Measurements from ENCODE around the gene CDK18. TPM values are rescaled to one million over a fixed set of nuclear protein-coding genes. Genes with fewer than 3 reads are reported as not detected.

The CDK18 gene
- polyA plus RNA-seq, 6 donors from 2014 or later, result 0.40 to 1.4 (median 0.50) TPM; not detected in 2

GRCh38 chr1:205580140-205580922 is 75.9 kb downstream of the CDK18 start:
- no peak overlapping the region for H3K4me3 Mint-ChIP-seq
- peaks cover 4 to 39% (median 15%) of the 10 kb centered on the region in 3 donors for H3K27me3 Mint-ChIP-seq

DNA sequence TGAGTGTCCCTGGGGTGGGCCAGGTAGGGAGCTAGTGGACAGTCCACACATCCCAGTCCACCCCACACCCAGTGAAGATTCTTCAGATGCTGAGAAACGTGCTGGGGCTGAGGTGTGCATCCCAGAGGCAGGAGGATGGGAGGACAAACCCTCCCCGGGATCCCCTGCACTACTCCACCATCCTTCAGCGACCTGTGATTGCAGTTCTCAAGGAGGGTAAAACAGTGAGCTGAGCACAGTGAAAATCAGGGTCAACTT is 76.4 kb downstream of the CDK18 start:
- no peaks in the 10 kb centered on the region for H3K9me3 Mint-ChIP-seq
- ATAC-seq (ENCODE audit: low read depth in 2 of 2), result no peak
- peaks cover 4 to 39% (median 15%) of the 10 kb centered on the region in 3 donors for H3K27me3 Mint-ChIP-seq
- H3K4me1 Mint-ChIP-seq, result peaks cover 11 to 37% (median 23%) of the 10 kb centered on the region in 3 donors
- H3K36me3 Mint-ChIP-seq, result no peaks in the 10 kb centered on the region
- no peak overlapping the region for H3K4me3 Mint-ChIP-seq
- DNase-seq, result no peak
- peak overlapping the region in 1 of 6 donors; percentile 15 for H3K27ac Mint-ChIP-seq

More at GRCh38 chr1:205580140-205580922, 75.9 kb downstream of the CDK18 start:
- DNase-seq (no peak), ATAC-seq (ENCODE audit: low read depth in 2 of 2) (no peak)
- peaks cover 11 to 32% (median 20%) of the 10 kb centered on the region in 3 donors for H3K4me1 Mint-ChIP-seq
- peak overlapping the region in 1 of 6 donors; percentile 59 for H3K27ac Mint-ChIP-seq
- H3K36me3 Mint-ChIP-seq, result no peaks in the 10 kb centered on the region
- no peaks in the 10 kb centered on the region for H3K9me3 Mint-ChIP-seq

GRCh38 chr1:205581321-205581980 is 77.0 kb downstream of the CDK18 start:
- peak overlapping the region in 1 of 8 donors; percentile 22 for H3K4me3 Mint-ChIP-seq
- no peak for DNase-seq
- H3K36me3 Mint-ChIP-seq, result no peaks in the 10 kb centered on the region
- peaks cover 4 to 39% (median 15%) of the 10 kb centered on the region in 3 donors for H3K27me3 Mint-ChIP-seq
- no peaks in the 10 kb centered on the region for H3K9me3 Mint-ChIP-seq
- ATAC-seq (ENCODE audit: low read depth in 2 of 2), result no peak
- H3K27ac Mint-ChIP-seq, result peak overlapping the region in 1 of 6 donors; percentile 43
- peaks cover 15 to 40% (median 23%) of the 10 kb centered on the region in 3 donors for H3K4me1 Mint-ChIP-seq

- peaks cover 4 to 35% (median 9%) of the 10 kb centered on the region in 3 donors for H3K27me3 Mint-ChIP-seq
- DNase-seq (no peak), ATAC-seq (ENCODE audit: low read depth in 2 of 2) (no peak)
- H3K4me3 Mint-ChIP-seq, result peak overlapping the region in 4 of 8 donors; percentile 22 to 78 (median 48)
- H3K36me3 Mint-ChIP-seq, result no peaks in the 10 kb centered on the region
- no peaks in the 10 kb centered on the region for H3K9me3 Mint-ChIP-seq
- peak overlapping the region in 4 of 6 donors; percentile 27 to 75 (median 47) for H3K27ac Mint-ChIP-seq
- peaks cover 15 to 40% (median 23%) of the 10 kb centered on the region in 3 donors for H3K4me1 Mint-ChIP-seq
Measured at GRCh38 chr1:205582046-205582445, 77.6 kb downstream of the CDK18 start.

Other genes starting within 250 kb of the CDK18 start
- 100 to 1,000 TPM; 103 to 166 (median 113) TPM for gene NUAK2, start 182.9 kb upstream of the CDK18 start, polyA plus RNA-seq (ENCODE audit: low read depth in 6 of 6)
- 1 to 10 TPM in 1 of 6 donors, under 1 TPM in 4, not detected in 1; 0.26 to 1.3 (median 0.77) TPM for gene KLHDC8A, start 147.7 kb upstream of the CDK18 start, polyA plus RNA-seq (ENCODE audit: low read depth in 6 of 6)
- gene LEMD1, start 82.6 kb upstream of the CDK18 start, polyA plus RNA-seq (ENCODE audit: low read depth in 6 of 6), result not detected
- not detected for gene BLACAT1, start 48.6 kb upstream of the CDK18 start, polyA plus RNA-seq (ENCODE audit: low read depth in 6 of 6)
- gene ELK4, start 127.3 kb downstream of the CDK18 start, polyA plus RNA-seq (ENCODE audit: low read depth in 6 of 6), result 10 to 100 TPM in 1 of 6 donors, 1 to 10 TPM in 5; 4.8 to 10.2 (median 6.0) TPM
- 1 to 10 TPM in 5 of 6 donors, under 1 TPM in 1; 0.96 to 5.4 (median 4.0) TPM for gene SLC45A3, start 175.8 kb downstream of the CDK18 start, polyA plus RNA-seq (ENCODE audit: low read depth in 6 of 6)
- 10 to 100 TPM in 5 of 6 donors, 1 to 10 TPM in 1; 4.9 to 18.9 (median 16.2) TPM for gene NUCKS1, start 245.5 kb downstream of the CDK18 start, polyA plus RNA-seq (ENCODE audit: low read depth in 6 of 6)